GM23248 (cell line): ENCODE data around the gene VCPKMT. TPM values are rescaled to one million over a fixed set of nuclear protein-coding genes. Genes with fewer than 3 reads are reported as not detected.
A peak's percentile ranks its signal among the peaks of the same experiment; 100 is the strongest.

ENCODE experiments used
- DNase-seq: peaks from one replicate; pipeline ENCODE4 v3.0.0-alpha.2; 2015
- H2AFZ ChIP-seq: fragments of 200-600 bp; sonication (generic); 2 replicates; pipeline ENCODE4 v1.6.1; 2016; ENCODE audit warnings: antibody characterized with exemption
- H3F3A ChIP-seq: fragments of 200-600 bp; sonication (generic); 2 replicates; pipeline ENCODE4 v1.6.1; 2016; ENCODE audit warnings: mild to moderate bottlenecking, antibody characterized with exemption, mixed run types; ENCODE audit not compliant: insufficient read depth
- H3K27ac ChIP-seq: fragments of 200-600 bp; sonication (generic); 2 replicates; pipeline ENCODE4 v1.5.1; 2016; ENCODE audit warnings: mild to moderate bottlenecking
- H3K27me3 ChIP-seq: fragments of 200-600 bp; sonication (generic); replicated peaks from 2 replicates; pipeline ENCODE4 v1.6.1; 2016; ENCODE audit warnings: mild to moderate bottlenecking; ENCODE audit not compliant: insufficient read depth
- H3K36me3 ChIP-seq: fragments of 200-600 bp; sonication (generic); 2 replicates; pipeline ENCODE4 v1.6.1; 2016; ENCODE audit warnings: low read depth, mild to moderate bottlenecking
- H3K4me1 ChIP-seq: fragments of 200-600 bp; sonication (generic); 2 replicates; pipeline ENCODE4 v1.6.1; 2016; ENCODE audit warnings: mild to moderate bottlenecking; ENCODE audit not compliant: insufficient read depth
- H3K4me2 ChIP-seq: fragments of 200-600 bp; sonication (generic); one replicate; pipeline ENCODE4 v1.6.1; 2016; ENCODE audit warnings: mild to moderate bottlenecking; ENCODE audit not compliant: unreplicated experiment
- H3K4me3 ChIP-seq: fragments of 200-600 bp; sonication (generic); 2 replicates; pipeline ENCODE4 v1.5.1; 2016; ENCODE audit warnings: mild to moderate bottlenecking
- H3K79me2 ChIP-seq: fragments of 200-600 bp; sonication (generic); 2 replicates; pipeline ENCODE4 v1.6.1; 2016; ENCODE audit warnings: mild to moderate bottlenecking; ENCODE audit not compliant: insufficient read depth
- H3K9ac ChIP-seq: fragments of 200-600 bp; sonication (generic); 2 replicates; pipeline ENCODE4 v1.6.1; 2016; ENCODE audit warnings: mild to moderate bottlenecking
- H3K9me2 ChIP-seq: fragments of 200-600 bp; sonication (generic); 2 replicates; pipeline ENCODE4 v1.6.1; 2016; ENCODE audit warnings: mixed run types, mild to moderate bottlenecking, moderate library complexity; ENCODE audit not compliant: insufficient read depth
- H3K9me3 ChIP-seq: fragments of 200-600 bp; sonication (generic); one replicate; pipeline ENCODE4 v1.6.1; 2017; ENCODE audit warnings: low read depth
- H4K20me1 ChIP-seq: fragments of 200-600 bp; sonication (generic); 2 replicates; pipeline ENCODE4 v1.6.0; 2016; ENCODE audit not compliant: insufficient read depth
- EZH2 ChIP-seq: fragments of 200-600 bp; sonication (generic); IDR thresholded peaks from 2 replicates; pipeline ENCODE4 v1.6.1; 2018; ENCODE audit warnings: antibody characterized with exemption, mild to moderate bottlenecking; ENCODE audit not compliant: insufficient read depth, poor library complexity, severe bottlenecking
- EZH2phosphoT487 ChIP-seq: fragments of 200-600 bp; sonication (generic); IDR thresholded peaks from 2 replicates; pipeline ENCODE4 v1.6.1; 2018; ENCODE audit warnings: antibody characterized with exemption, moderate library complexity, mild to moderate bottlenecking, low read depth; ENCODE audit not compliant: insufficient read depth
- WGBS, 2 experiments: methylation state at CpG; one replicate each; pipeline ENCODE4 v1.1.6; 2015 to 2017; ENCODE audit warnings: low lambda C conversion rate in 2 of 2, low coverage in 1 of 2; ENCODE audit errors: missing lambda C conversion rate in 2 of 2; 5-methylcytosine and 5-hydroxymethylcytosine counted together
- in situ Hi-C: fragments of 300-500 bp; cut with MboI; formaldehyde crosslinking; loops from 2 replicates; pipeline ENCODE4 v1.15.0; 2020
- polyA plus RNA-seq: library from polyadenylated mRNA; unstranded; fragments of >200 nt; fragmentation: Nextera tagmentation; extraction: Ambion mirVana; gene quantifications from 2 replicates; pipeline ENCODE4 v1.2.1, GENCODE V29; 2016
- total RNA-seq: library from RNA; depleted of rRNA; stranded (reverse); fragments of >200 nt; shearing (Covaris generic); gene quantifications from 2 replicates; pipeline ENCODE4 v1.2.3, GENCODE V29; 2014

The VCPKMT gene
- total and polyA plus RNA-seq, 2 experiments from 2014 or later: 7.5 to 9.4 TPM

GRCh38 chr14:50067723-50068495 lies 48.5 kb downstream of the VCPKMT start:
- no peaks in the 10 kb centered on the region for H3K79me2 ChIP-seq
- H4K20me1 ChIP-seq: no peaks in the 10 kb centered on the region
- WGBS, 2 experiments: 82 to 88% methylated on average over 8 of the region's 8 CpGs
- no peak overlapping the region for H3K27ac ChIP-seq
- no peaks in the 10 kb centered on the region for H3K9me3 ChIP-seq
- H3K9me2 ChIP-seq: no peaks in the 10 kb centered on the region
- H2AFZ ChIP-seq: no peak overlapping the region
- H3K36me3 ChIP-seq: no peaks in the 10 kb centered on the region
- DNase-seq: peak; percentile 77
- in situ Hi-C loops: no loop called here
- no peaks in the 10 kb centered on the region for H3K27me3 ChIP-seq
- H3F3A ChIP-seq: peaks cover 3% of the 10 kb centered on the region; the same call in 1 of the 2 replicates
- peak overlapping the region; percentile 9 for H3K4me2 ChIP-seq
- TF ChIP-seq EZH2phosphoT487: no peak
- TF ChIP-seq EZH2: no peak
- H3K9ac ChIP-seq: no peak overlapping the region
- H3K4me1 ChIP-seq: peaks cover 12% of the 10 kb centered on the region
- H3K4me3 ChIP-seq: no peak overlapping the region

- Histone ChIP-seq H3K4me3 (no peak overlapping the region), H3K4me1 (peaks cover 34% of the 10 kb centered on the region), H3F3A (peaks cover 18% of the 10 kb centered on the region), H3K36me3 (no peaks in the 10 kb centered on the region), H3K27ac (no peak overlapping the region), H3K27me3 (no peaks in the 10 kb centered on the region), H3K4me2 (no peak overlapping the region), H3K9me3 (no peaks in the 10 kb centered on the region), H3K9ac (no peak overlapping the region), H2AFZ (no peak overlapping the region), H4K20me1 (no peaks in the 10 kb centered on the region), H3K9me2 (no peaks in the 10 kb centered on the region), H3K79me2 (no peaks in the 10 kb centered on the region)
- TF ChIP-seq EZH2 (no peak), EZH2phosphoT487 (no peak)
- WGBS, 2 experiments: 83 to 85% methylated on average over 3 of the region's 3 CpGs
- DNase-seq: no peak
- in situ Hi-C loops: no loop called here
Observed at GRCh38 chr14:50065583-50065982, 50.8 kb downstream of the VCPKMT start.

- Histone ChIP-seq H3K4me3 (no peak overlapping the region), H3F3A (peaks cover 24% of the 10 kb centered on the region), H4K20me1 (no peaks in the 10 kb centered on the region), H3K36me3 (no peaks in the 10 kb centered on the region), H3K79me2 (no peaks in the 10 kb centered on the region), H3K4me2 (no peak overlapping the region), H3K27ac (peak overlapping the region; percentile 14; the same call in 1 of the 2 replicates), H3K9me3 (no peaks in the 10 kb centered on the region), H2AFZ (no peak overlapping the region; the same call in 1 of the 2 replicates), H3K27me3 (no peaks in the 10 kb centered on the region), H3K4me1 (peaks cover 40% of the 10 kb centered on the region), H3K9ac (no peak overlapping the region), H3K9me2 (no peaks in the 10 kb centered on the region)
- WGBS, 2 experiments: 58 to 65% methylated on average over 4 of the region's 4 CpGs
- DNase-seq: peak; percentile 68
- TF ChIP-seq EZH2phosphoT487 (no peak), EZH2 (no peak)
- in situ Hi-C loops: no loop called here
Observed at GRCh38 chr14:50064993-50065392, 51.4 kb downstream of the VCPKMT start.

GRCh38 chr14:50063876-50064420 lies 52.4 kb downstream of the VCPKMT start:
- peaks cover 48% of the 10 kb centered on the region for H3K4me1 ChIP-seq
- H2AFZ ChIP-seq: no peak overlapping the region
- WGBS, 2 experiments: 93 to 94% methylated on average over 9 of the region's 9 CpGs
- no peak overlapping the region for H3K9ac ChIP-seq
- no peaks in the 10 kb centered on the region for H4K20me1 ChIP-seq
- no peaks in the 10 kb centered on the region for H3K27me3 ChIP-seq
- no peaks in the 10 kb centered on the region for H3K36me3 ChIP-seq
- H3K4me2 ChIP-seq: no peak overlapping the region
- no peaks in the 10 kb centered on the region for H3K79me2 ChIP-seq
- TF ChIP-seq EZH2 (no peak), EZH2phosphoT487 (no peak)
- no peak overlapping the region for H3K4me3 ChIP-seq
- peaks cover 31% of the 10 kb centered on the region for H3F3A ChIP-seq
- H3K9me3 ChIP-seq: no peaks in the 10 kb centered on the region
- DNase-seq: no peak
- in situ Hi-C loops: no loop called here
- H3K27ac ChIP-seq: no peak overlapping the region
- H3K9me2 ChIP-seq: no peaks in the 10 kb centered on the region
